ENCODE measurements around the gene BEND5. TPM values are rescaled to one million over a fixed set of nuclear protein-coding genes. Genes with fewer than 3 reads are reported as not detected.

Gene BEND5
- total RNA-seq, 4 donors from 2014 or later: 4.7 to 15.7 (median 5.5) TPM

GRCh38 chr1:48771561-48771960 lies 5.1 kb downstream of the BEND5 start:
- 75 to 90% methylated on average over 2 of the region's 2 CpGs for WGBS, 2 donors
- intact Hi-C loops (cut with DNase I): no loop called here
- Histone ChIP-seq H3K4me1 (peaks cover 6 to 11% of the 10 kb centered on the region in 2 donors), H3K9me3 (no peaks in the 10 kb centered on the region), H3K27me3 (no peaks in the 10 kb centered on the region), H3K4me3 (replicated peaks in 1 of 3) (no peak overlapping the region), H3K27ac (no peak overlapping the region), H3K36me3 (no peaks in the 10 kb centered on the region)
- DNase-seq: no peak
- TF ChIP-seq CTCF (IDR thresholded peaks at IDR 0.05): no peak
- TF ChIP-seq POLR2A (IDR thresholded peaks at IDR 0.05): no peak

GRCh38 chr1:48767975-48768510 lies 8.6 kb downstream of the BEND5 start:
- Histone ChIP-seq H3K27ac (no peak overlapping the region), H3K4me1 (peaks cover 0 to 11% of the 10 kb centered on the region in 2 donors), H3K36me3 (no peaks in the 10 kb centered on the region), H3K27me3 (no peaks in the 10 kb centered on the region), H3K4me3 (replicated peaks in 1 of 3) (no peak overlapping the region), H3K9me3 (no peaks in the 10 kb centered on the region)
- DNase-seq: no peak
- intact Hi-C loops (cut with DNase I): no loop called here
- TF ChIP-seq CTCF (IDR thresholded peaks at IDR 0.05): no peak
- TF ChIP-seq POLR2A (IDR thresholded peaks at IDR 0.05): no peak

GRCh38 chr1:48765335-48765734 lies 11.4 kb downstream of the BEND5 start:
- TF ChIP-seq POLR2A (IDR thresholded peaks at IDR 0.05): no peak
- TF ChIP-seq CTCF (IDR thresholded peaks at IDR 0.05): no peak
- no peak for DNase-seq
- H3K9me3 ChIP-seq: no peaks in the 10 kb centered on the region
- peaks cover 0 to 11% of the 10 kb centered on the region in 2 donors for H3K4me1 ChIP-seq
- H3K4me3 ChIP-seq (replicated peaks in 1 of 3): no peak overlapping the region
- 95 to 100% methylated on average over 1 of the region's 1 CpG for WGBS, 2 donors
- no peak overlapping the region for H3K27ac ChIP-seq
- no peaks in the 10 kb centered on the region for H3K36me3 ChIP-seq
- no peaks in the 10 kb centered on the region for H3K27me3 ChIP-seq
- intact Hi-C loops (cut with DNase I): no loop called here

GRCh38 chr1:48761986-48762385 lies 14.7 kb downstream of the BEND5 start:
- 76 to 89% methylated on average over 7 of the region's 7 CpGs for WGBS, 2 donors
- no peaks in the 10 kb centered on the region for H3K4me1 ChIP-seq
- no peak for DNase-seq
- TF ChIP-seq POLR2A (IDR thresholded peaks at IDR 0.05) (no peak), CTCF (IDR thresholded peaks at IDR 0.05) (no peak)
- no peaks in the 10 kb centered on the region for H3K27me3 ChIP-seq
- H3K36me3 ChIP-seq: peaks cover 6 to 17% of the 10 kb centered on the region in 2 donors
- no peak overlapping the region for H3K4me3 ChIP-seq (replicated peaks in 1 of 3)
- intact Hi-C loops (cut with DNase I): no loop called here
- no peaks in the 10 kb centered on the region for H3K9me3 ChIP-seq
- no peak overlapping the region for H3K27ac ChIP-seq

- peaks cover 6 to 17% of the 10 kb centered on the region in 2 donors for H3K36me3 ChIP-seq
- H3K27me3 ChIP-seq: no peaks in the 10 kb centered on the region
- H3K4me3 ChIP-seq (replicated peaks in 1 of 3): no peak overlapping the region
- no peak overlapping the region for H3K27ac ChIP-seq
- no peak for DNase-seq
- intact Hi-C loops (cut with DNase I): no loop called here
- TF ChIP-seq CTCF (IDR thresholded peaks at IDR 0.05) (no peak), POLR2A (IDR thresholded peaks at IDR 0.05) (no peak)
- no peaks in the 10 kb centered on the region for H3K4me1 ChIP-seq
- H3K9me3 ChIP-seq: no peaks in the 10 kb centered on the region
These were observed 15.3 kb downstream of the BEND5 start for GRCh38 chr1:48761411-48761810.

Data from thyroid gland (tissue), 4 donors.